GM19452 (cell line): Measurements from ENCODE around the gene AVPR2.

Source experiments
- ATAC-seq: cut with Tn5 transposase; IDR thresholded peaks from one replicate; pipeline ENCODE4 v1.9.1; 2021; ENCODE audit not compliant: unreplicated experiment

Gene AVPR2

GRCh38 chrX:153948847-153949805 lies 44.7 kb downstream of the AVPR2 start:
- ATAC-seq = no peak

GRCh38 chrX:153950127-153950526 lies 45.7 kb downstream of the AVPR2 start:
- ATAC-seq = no peak

- ATAC-seq = no peak
These were observed 47.4 kb downstream of the AVPR2 start for GRCh38 chrX:153951683-153952372.

GRCh38 chrX:153952373-153953026 lies 48.0 kb downstream of the AVPR2 start:
- no peak for ATAC-seq

GRCh38 chrX:153953342-153953830 lies 48.9 kb downstream of the AVPR2 start:
- ATAC-seq = no peak

- no peak for ATAC-seq
These were observed 49.6 kb downstream of the AVPR2 start for GRCh38 chrX:153953892-153954557.

GRCh38 chrX:153954558-153955227 lies 50.2 kb downstream of the AVPR2 start:
- ATAC-seq = no peak

- ATAC-seq = no peak
These were observed 50.8 kb downstream of the AVPR2 start for GRCh38 chrX:153955228-153955732.

GRCh38 chrX:153956044-153956907 lies 51.8 kb downstream of the AVPR2 start:
- no peak for ATAC-seq
